CD14-positive monocyte (primary cell): ENCODE data around the gene FGF19. TPM values are rescaled to one million over a fixed set of nuclear protein-coding genes. Genes with fewer than 3 reads are reported as not detected.
A peak's percentile ranks its signal among the peaks of the same experiment; 100 is the strongest.

Experiments used
- DNase-seq, 3 donors: peaks; one replicate each; pipeline ENCODE4 v3.0.0-alpha.2; 2011 to 2022
- H2AFZ ChIP-seq: 2 replicates; pipeline ENCODE4 v1.6.0; 2012; ENCODE audit warnings: mild to moderate bottlenecking, low read depth, low read length, inconsistent platforms; ENCODE audit not compliant: insufficient read depth, poor library complexity, severe bottlenecking
- H3K27ac ChIP-seq, 2 donors: 1 replicate in 1 of 2; 2 replicates in 1 of 2; pipeline ENCODE4 v1.5.1; 2012 to 2013; ENCODE audit warnings: low read length in 2 of 2, control low read depth in 1 of 2, inconsistent platforms in 1 of 2, low read depth in 1 of 2, mild to moderate bottlenecking in 1 of 2
- H3K27me3 ChIP-seq, 2 donors: one replicate each; pipeline versions ENCODE4 v1.6.0 to v1.6.1; 2011 to 2013; ENCODE audit warnings: low read length in 2 of 2; ENCODE audit not compliant: control insufficient read depth in 2 of 2, insufficient read depth in 2 of 2
- H3K36me3 ChIP-seq, 2 donors: replicated peaks in 1 of 2; 1 replicate in 1 of 2; 2 replicates in 1 of 2; pipeline versions ENCODE4 v1.5.1 to v1.6.1; 2012 to 2013; ENCODE audit warnings: low read length in 2 of 2, control low read depth in 1 of 2, inconsistent platforms in 1 of 2, mild to moderate bottlenecking in 1 of 2; ENCODE audit not compliant: insufficient read depth in 2 of 2, control insufficient read depth in 1 of 2
- H3K4me1 ChIP-seq, 2 donors: 1 replicate in 1 of 2; 2 replicates in 1 of 2; pipeline versions ENCODE4 v1.5.1 to v1.6.1; 2012 to 2013; ENCODE audit warnings: low read length in 2 of 2, control low read depth in 1 of 2, inconsistent platforms in 1 of 2, mild to moderate bottlenecking in 1 of 2, moderate library complexity in 1 of 2; ENCODE audit not compliant: insufficient read depth in 2 of 2, control insufficient read depth in 1 of 2
- H3K4me2 ChIP-seq: replicated peaks from 2 replicates; pipeline ENCODE3; 2012; ENCODE audit warnings: low read length, moderate library complexity, mild to moderate bottlenecking; ENCODE audit not compliant: poor library complexity, severe bottlenecking; ENCODE audit errors: extremely low read depth
- H3K4me3 ChIP-seq, 3 experiments: fragments of 200-600 bp in 1 of 3; sonication (generic) in 1 of 3; replicated peaks in 1 of 3; 1 replicate in 2 of 3; 2 replicates in 1 of 3; pipeline ENCODE4 v1.5.1; 2011 to 2013; ENCODE audit warnings: low read length in 3 of 3, mild to moderate bottlenecking in 3 of 3, control low read depth in 2 of 3, low read depth in 2 of 3, inconsistent platforms in 1 of 3, moderate library complexity in 1 of 3
- H3K79me2 ChIP-seq: 2 replicates; pipeline ENCODE4 v1.6.0; 2012; ENCODE audit warnings: mild to moderate bottlenecking, control low read depth, inconsistent platforms, low read length, moderate library complexity; ENCODE audit not compliant: insufficient read depth
- H3K9ac ChIP-seq: 2 replicates; pipeline ENCODE4 v1.6.0; 2017; ENCODE audit warnings: low read length, mild to moderate bottlenecking; ENCODE audit not compliant: insufficient read depth, poor library complexity, severe bottlenecking
- H3K9me3 ChIP-seq, 2 donors: replicated peaks in 1 of 2; 1 replicate in 1 of 2; 2 replicates in 1 of 2; pipeline versions ENCODE4 v1.5.1 to v1.6.1; 2012 to 2013; ENCODE audit warnings: low read length in 2 of 2, control low read depth in 1 of 2; ENCODE audit not compliant: control insufficient read depth in 1 of 2, insufficient read depth in 1 of 2
- H4K20me1 ChIP-seq: 2 replicates; pipeline ENCODE4 v1.6.0; 2012; ENCODE audit warnings: mild to moderate bottlenecking, low read length, control low read depth, moderate library complexity; ENCODE audit not compliant: insufficient read depth
- H3K27ac Mint-ChIP-seq, 7 donors: one replicate each; pipeline ENCODE4 v1.8.0; 2020; ENCODE audit warnings: mild to moderate bottlenecking in 7 of 7, mixed read lengths in 7 of 7, moderate library complexity in 6 of 7, inconsistent platforms in 2 of 7
- H3K27me3 Mint-ChIP-seq, 3 donors: one replicate each; pipeline ENCODE4 v1.8.0; 2021 to 2022; ENCODE audit warnings: low read depth in 3 of 3, mild to moderate bottlenecking in 3 of 3, mixed read lengths in 3 of 3, moderate library complexity in 3 of 3, inconsistent platforms in 1 of 3
- H3K36me3 Mint-ChIP-seq, 2 donors: one replicate each; pipeline ENCODE4 v1.8.0; 2020; ENCODE audit warnings: mixed read lengths in 2 of 2, inconsistent platforms in 1 of 2, mild to moderate bottlenecking in 1 of 2
- H3K4me1 Mint-ChIP-seq: one replicate; pipeline ENCODE4 v1.8.0; 2020; ENCODE audit warnings: mild to moderate bottlenecking, mixed read lengths
- H3K4me3 Mint-ChIP-seq, 2 donors: one replicate each; pipeline ENCODE4 v1.8.0; 2020; ENCODE audit warnings: mild to moderate bottlenecking in 2 of 2, mixed read lengths in 2 of 2, moderate library complexity in 1 of 2
- H3K9me3 Mint-ChIP-seq, 7 donors: one replicate each; pipeline ENCODE4 v1.8.0; 2020 to 2022; ENCODE audit warnings: mixed read lengths in 7 of 7, mild to moderate bottlenecking in 6 of 7, moderate library complexity in 6 of 7, inconsistent platforms in 2 of 7
- CTCF ChIP-seq: fragments of 200-600 bp; IDR thresholded peaks from one replicate; pipeline ENCODE4 v1.8.0; 2022; ENCODE audit warnings: antibody characterized with exemption, mild to moderate bottlenecking
- WGBS: methylation state at CpG from one replicate; pipeline ENCODE4 v1.1.5; 2013; ENCODE audit warnings: missing lambda C conversion rate; ENCODE audit not compliant: insufficient coverage; 5-methylcytosine and 5-hydroxymethylcytosine counted together
- intact Hi-C, 2 donors: fragments of 100-400 bp; cut with micrococcal nuclease; formaldehyde crosslinking; loops; one replicate each; pipeline versions ENCODE4 v1.15.0 to v1.15.1; 2023
- polyA plus RNA-seq, 3 donors: library from polyadenylated mRNA; depleted of rRNA in 1 of 3; unstranded in 2 of 3; stranded (reverse) in 1 of 3; fragments of 300-500 nt in 2 of 3; fragments of >200 nt in 1 of 3; fragmentation: Illumina TruSeq in 2 of 3; gene quantifications; 1 replicate in 2 of 3; 2 replicates in 1 of 3; pipeline ENCODE4 v1.2.3, GENCODE V29; 2012 to 2021

FGF19 gene
- polyA plus RNA-seq, 3 donors, result not detected

GRCh38 chr11:69666752-69667536, 36.9 kb downstream of the FGF19 start:
- Mint-ChIP-seq H3K4me1 (peaks cover 12% of the 10 kb centered on the region), H3K36me3 (peaks cover 73 to 88% of the 10 kb centered on the region in 2 donors), H3K27ac (no peak overlapping the region), H3K27me3 (peaks cover 0 to 1% (median 0%) of the 10 kb centered on the region in 3 donors), H3K4me3 (peak overlapping the region in 1 of 2 donors; percentile 10), H3K9me3 (peaks cover 0 to 2% (median 0%) of the 10 kb centered on the region in 7 donors)
- H3K4me3 ChIP-seq, result no peak overlapping the region
- no peak overlapping the region for H3K27ac ChIP-seq
- no peaks in the 10 kb centered on the region for H3K79me2 ChIP-seq
- no peaks in the 10 kb centered on the region for H3K27me3 ChIP-seq
- no peak for DNase-seq
- H3K36me3 ChIP-seq, result peaks cover 56 to 86% of the 10 kb centered on the region in 2 donors
- 97% methylated on average over 12 of the region's 33 CpGs for WGBS
- no peak overlapping the region for H2AFZ ChIP-seq
- intact Hi-C loops, result no loop called here
- H4K20me1 ChIP-seq, result peaks cover 43% of the 10 kb centered on the region
- no peak overlapping the region for H3K4me2 ChIP-seq
- H3K9me3 ChIP-seq, result no peaks in the 10 kb centered on the region
- TF ChIP-seq CTCF, result no peak
- no peak overlapping the region for H3K9ac ChIP-seq
- no peaks in the 10 kb centered on the region for H3K4me1 ChIP-seq

- no peak overlapping the region for H3K4me2 ChIP-seq
- peak overlapping the region in 2 of 7 donors; percentile 8 to 35 for H3K27ac Mint-ChIP-seq
- H3K4me3 ChIP-seq, result no peak overlapping the region
- no peaks in the 10 kb centered on the region for H3K27me3 ChIP-seq
- H3K9me3 Mint-ChIP-seq, result peaks cover 0 to 2% (median 0%) of the 10 kb centered on the region in 7 donors
- intact Hi-C loops, result no loop called here
- 98% methylated on average over 7 of the region's 14 CpGs for WGBS
- peaks cover 68 to 81% of the 10 kb centered on the region in 2 donors for H3K36me3 Mint-ChIP-seq
- H2AFZ ChIP-seq, result no peak overlapping the region
- peaks cover 0 to 1% (median 0%) of the 10 kb centered on the region in 3 donors for H3K27me3 Mint-ChIP-seq
- H4K20me1 ChIP-seq, result peaks cover 39% of the 10 kb centered on the region
- no peak for TF ChIP-seq CTCF
- DNase-seq, result no peak
- no peak overlapping the region for H3K27ac ChIP-seq
- no peaks in the 10 kb centered on the region for H3K4me1 ChIP-seq
- H3K79me2 ChIP-seq, result no peaks in the 10 kb centered on the region
- H3K9me3 ChIP-seq, result no peaks in the 10 kb centered on the region
- peaks cover 12% of the 10 kb centered on the region for H3K4me1 Mint-ChIP-seq
- peaks cover 49 to 79% of the 10 kb centered on the region in 2 donors for H3K36me3 ChIP-seq
- H3K4me3 Mint-ChIP-seq, result no peak overlapping the region
- H3K9ac ChIP-seq, result no peak overlapping the region
These were observed 37.6 kb downstream of the FGF19 start for GRCh38 chr11:69666261-69666660.
